ENCODE measurements around the gene EHBP1.

GRCh38 chr2:62928015-62928414, 222.5 kb downstream of the EHBP1 start:
- no peak for TF ChIP-seq MAX (IDR thresholded peaks at IDR 0.05)
- no peak for TF ChIP-seq CEBPB (IDR thresholded peaks at IDR 0.05)
- no peak for TF ChIP-seq TEAD4 (IDR thresholded peaks at IDR 0.05)
- TF ChIP-seq TAF1 (IDR thresholded peaks at IDR 0.05; ENCODE audit: low read depth): no peak
- no peak for TF ChIP-seq EP300 (IDR thresholded peaks at IDR 0.05; ENCODE audit: borderline replicate concordance)
- no peak for TF ChIP-seq REST (IDR thresholded peaks at IDR 0.05; ENCODE audit: low read depth)
- no peak for TF ChIP-seq EGR1 (IDR thresholded peaks at IDR 0.05)
- no peak for TF ChIP-seq RAD21 (IDR thresholded peaks at IDR 0.05; ENCODE audit: low read depth)
- no peak for TF ChIP-seq NFIC (IDR thresholded peaks at IDR 0.05)
- no peak for TF ChIP-seq FOXM1 (IDR thresholded peaks at IDR 0.05; ENCODE audit: borderline replicate concordance, low read depth)
